ENCODE results near the gene KCNAB1.
"Not testable (repeated sequence)": the region's sequence is repeated elsewhere in the genome, so short reads cannot be mapped to it uniquely, and the experiment has no call there.

KCNAB1 gene

GRCh38 chr3:156137397-156137796 is 17.0 kb downstream of the KCNAB1 start:
- DNase-seq (ENCODE audit: low read depth in 2 of 2): not testable (repeated sequence)

GRCh38 chr3:156140001-156140595 is 19.7 kb downstream of the KCNAB1 start:
- DNase-seq (ENCODE audit: low read depth in 2 of 2): no peak

GRCh38 chr3:156142702-156143101 is 22.3 kb downstream of the KCNAB1 start:
- DNase-seq (ENCODE audit: low read depth in 2 of 2): no peak

- no peak for DNase-seq (ENCODE audit: low read depth in 2 of 2)
These were observed 22.8 kb downstream of the KCNAB1 start for GRCh38 chr3:156143136-156143535.

- no peak for DNase-seq (ENCODE audit: low read depth in 2 of 2)
These were observed 23.7 kb downstream of the KCNAB1 start for GRCh38 chr3:156144060-156144459.

- DNase-seq (ENCODE audit: low read depth in 2 of 2): no peak
These were observed 25.5 kb downstream of the KCNAB1 start for GRCh38 chr3:156145866-156146265.

- DNase-seq (ENCODE audit: low read depth in 2 of 2): no peak
These were observed 28.1 kb downstream of the KCNAB1 start for GRCh38 chr3:156148345-156148945.

- no peak for DNase-seq (ENCODE audit: low read depth in 2 of 2)
These were observed 28.6 kb downstream of the KCNAB1 start for GRCh38 chr3:156148946-156149381.

GRCh38 chr3:156149876-156150275 is 29.5 kb downstream of the KCNAB1 start:
- DNase-seq (ENCODE audit: low read depth in 2 of 2): no peak

GRCh38 chr3:156150434-156151066 is 30.2 kb downstream of the KCNAB1 start:
- DNase-seq (ENCODE audit: low read depth in 2 of 2): no peak

- peak in 1 of 2 donors; percentile 9 for DNase-seq (ENCODE audit: low read depth in 2 of 2)
These were observed 31.5 kb downstream of the KCNAB1 start for GRCh38 chr3:156151824-156152428.

GRCh38 chr3:156158656-156159295 is 38.4 kb downstream of the KCNAB1 start:
- DNase-seq (ENCODE audit: low read depth in 2 of 2): no peak

GRCh38 chr3:156160647-156161046 is 40.3 kb downstream of the KCNAB1 start:
- no peak for DNase-seq (ENCODE audit: low read depth in 2 of 2)

GRCh38 chr3:156161172-156161571 is 40.8 kb downstream of the KCNAB1 start:
- no peak for DNase-seq (ENCODE audit: low read depth in 2 of 2)

- no peak for DNase-seq (ENCODE audit: low read depth in 2 of 2)
These were observed 43.5 kb downstream of the KCNAB1 start for GRCh38 chr3:156163848-156164247.

GRCh38 chr3:156166808-156167207 is 46.4 kb downstream of the KCNAB1 start:
- DNase-seq (ENCODE audit: low read depth in 2 of 2): no peak

GRCh38 chr3:156170571-156170970 is 50.2 kb downstream of the KCNAB1 start:
- DNase-seq (ENCODE audit: low read depth in 2 of 2): no peak

- no peak for DNase-seq (ENCODE audit: low read depth in 2 of 2)
These were observed 51.2 kb downstream of the KCNAB1 start for GRCh38 chr3:156171281-156172267.

- DNase-seq (ENCODE audit: low read depth in 2 of 2): no peak
These were observed 52.2 kb downstream of the KCNAB1 start for GRCh38 chr3:156172536-156172935.

- no peak for DNase-seq (ENCODE audit: low read depth in 2 of 2)
These were observed 54.0 kb downstream of the KCNAB1 start for GRCh38 chr3:156174229-156174847.

- no peak for DNase-seq (ENCODE audit: low read depth in 2 of 2)
These were observed 55.2 kb downstream of the KCNAB1 start for GRCh38 chr3:156175570-156175969.

Measured in stimulated activated CD8-positive, alpha-beta memory T cell treated with anti-CD3 and anti-CD28 coated beads, Interleukin-2, amount 100 ng/mL, for 1 hour (primary cell).